HG03135 (cell line): ENCODE data around the gene CCDC68.

Source experiments
- ATAC-seq: cut with Tn5 transposase; IDR thresholded peaks from one replicate; pipeline ENCODE4 v1.9.1; 2021; ENCODE audit warnings: mild to moderate bottlenecking, moderate library complexity; ENCODE audit not compliant: unreplicated experiment

The CCDC68 gene

DNA sequence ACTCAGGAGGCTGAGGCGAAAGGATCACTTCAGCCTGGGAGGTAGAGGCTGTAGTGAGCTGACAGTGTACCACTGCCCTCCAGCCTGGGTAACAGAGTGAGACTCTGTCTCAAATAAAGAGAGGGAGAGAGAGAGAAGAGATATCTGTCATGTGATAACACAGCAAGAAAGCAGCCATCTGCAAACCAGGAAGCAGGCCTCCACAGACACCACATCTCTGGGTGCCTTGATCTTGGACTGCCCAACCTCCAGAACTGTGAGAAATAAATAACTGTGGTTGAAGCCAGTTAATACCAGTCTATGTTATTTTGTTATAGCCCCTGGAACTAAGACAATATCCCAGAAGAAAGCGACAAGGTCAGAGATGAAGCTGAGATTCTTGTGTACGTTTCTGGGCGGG, 2.6 kb upstream of the CCDC68 start:
- ATAC-seq = no peak

DNA sequence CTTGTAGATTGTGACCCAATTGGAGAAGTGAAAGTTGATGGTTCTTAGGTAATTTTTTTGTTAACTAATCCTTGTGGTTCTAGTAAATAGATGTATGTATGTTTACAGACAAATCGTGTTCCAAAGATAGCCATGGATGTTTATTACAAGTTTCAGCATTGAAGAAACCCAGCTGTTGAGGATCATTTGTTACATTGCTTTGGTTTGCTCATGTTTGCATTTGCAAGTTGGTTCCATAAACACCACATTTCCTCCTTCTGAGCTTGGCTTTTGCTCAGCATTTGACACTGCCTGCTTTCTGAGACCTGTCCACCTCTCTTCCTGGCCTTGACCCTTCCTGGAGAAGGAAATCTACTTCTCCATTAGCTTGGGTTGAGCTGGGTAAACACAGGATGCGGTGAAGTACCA, 1.8 kb upstream of the CCDC68 start:
- ATAC-seq = no peak

DNA sequence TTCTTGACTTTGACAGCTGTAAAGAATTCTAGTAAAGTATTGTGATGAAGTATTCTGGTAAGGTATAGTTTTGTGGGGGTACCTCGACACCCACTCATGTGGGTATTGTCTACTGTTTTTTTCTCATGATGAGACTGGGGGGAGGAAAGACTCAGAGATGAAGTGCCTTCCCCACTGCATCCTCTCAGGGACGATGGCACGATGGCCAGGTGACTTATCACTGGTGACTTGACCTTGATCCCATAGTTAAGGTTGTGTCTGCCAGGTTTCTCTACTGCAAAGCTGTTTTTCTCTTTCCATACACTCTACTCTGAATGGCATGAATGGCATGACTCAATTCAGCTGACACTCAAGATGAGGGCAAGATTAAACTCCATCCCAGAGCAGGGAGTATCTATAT, 936 bp upstream of the CCDC68 start:
- no peak for ATAC-seq

DNA sequence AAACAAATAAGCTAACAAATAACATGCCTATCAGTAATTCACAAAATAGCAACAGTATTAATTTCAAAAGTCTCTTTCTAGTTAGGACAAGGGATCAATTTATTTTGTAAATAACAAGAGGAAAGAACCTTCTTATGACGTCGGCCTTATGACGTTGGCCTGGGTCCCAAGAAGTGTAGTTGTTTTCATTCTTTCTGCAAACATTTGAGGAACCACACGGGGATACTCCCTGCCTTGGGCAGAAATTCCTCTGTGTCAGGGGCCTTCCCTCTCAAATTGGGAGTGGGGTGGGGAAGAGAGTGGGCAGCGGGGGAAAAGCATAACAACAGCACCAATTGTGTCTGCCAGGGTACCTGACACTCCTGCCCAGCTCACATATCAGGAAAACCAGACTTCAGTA, 1.3 kb downstream of the CCDC68 start:
- no peak for ATAC-seq

DNA sequence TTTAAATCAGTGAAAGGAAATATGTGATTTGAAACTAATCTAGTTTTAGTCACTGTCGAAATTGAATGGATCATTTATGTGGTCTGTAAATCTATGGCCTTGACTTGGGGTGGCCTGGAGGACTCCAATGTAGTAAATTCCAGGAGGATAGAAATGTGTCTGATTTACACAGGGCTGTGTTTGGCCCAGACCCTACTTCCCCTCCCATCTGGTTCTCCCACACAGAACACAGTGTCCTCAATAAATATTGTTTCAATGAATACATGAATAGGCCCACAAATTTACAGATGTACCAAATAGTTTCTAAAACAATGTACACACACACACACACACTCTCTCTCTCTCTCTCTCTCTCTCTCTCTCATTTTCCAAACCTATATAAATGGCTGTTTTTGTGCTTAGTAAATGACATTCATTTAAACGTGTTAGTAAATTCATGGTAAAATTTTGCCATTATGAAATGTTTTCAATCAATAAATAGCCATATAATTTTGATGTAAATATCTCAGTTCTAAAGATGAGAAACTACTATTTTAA, 1.9 kb downstream of the CCDC68 start:
- no peak for ATAC-seq

DNA sequence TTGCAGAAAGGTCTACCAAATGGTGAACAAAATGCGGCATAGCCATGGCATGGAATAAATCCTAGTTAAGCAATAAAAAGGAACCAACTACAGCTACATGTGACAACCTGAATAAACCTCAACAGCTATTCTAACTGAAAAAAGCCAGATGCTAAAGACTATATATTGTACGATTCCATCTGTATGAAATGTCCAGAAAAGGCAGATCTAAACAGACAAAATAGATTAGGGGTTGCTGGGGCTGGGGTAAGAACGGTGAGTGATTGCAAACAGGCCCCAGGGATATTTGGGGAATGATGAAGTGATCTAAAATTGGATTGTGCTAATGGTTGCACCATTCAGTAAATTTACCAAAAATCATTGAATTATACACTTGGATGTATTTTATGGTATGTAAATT, 2.8 kb downstream of the CCDC68 start:
- ATAC-seq = no peak

DNA sequence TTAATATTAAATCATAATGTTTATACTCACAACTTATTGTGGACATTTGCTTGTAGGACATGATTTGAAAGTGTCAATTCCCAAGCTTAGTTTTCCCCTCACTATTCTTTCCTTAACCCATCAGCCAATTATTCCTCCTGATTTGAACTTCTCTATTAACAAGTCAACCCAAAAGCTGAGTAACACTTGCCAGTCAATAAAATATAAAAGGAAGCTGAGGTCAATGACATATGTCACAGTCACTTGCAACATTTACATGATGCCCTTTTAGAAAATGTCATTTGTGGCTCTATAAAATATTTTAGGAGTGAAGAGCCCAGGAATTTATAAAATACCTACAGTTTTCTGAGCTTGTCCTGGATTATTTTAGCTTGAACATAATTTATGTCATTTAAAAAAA, 7.2 kb downstream of the CCDC68 start:
- ATAC-seq = no peak

DNA sequence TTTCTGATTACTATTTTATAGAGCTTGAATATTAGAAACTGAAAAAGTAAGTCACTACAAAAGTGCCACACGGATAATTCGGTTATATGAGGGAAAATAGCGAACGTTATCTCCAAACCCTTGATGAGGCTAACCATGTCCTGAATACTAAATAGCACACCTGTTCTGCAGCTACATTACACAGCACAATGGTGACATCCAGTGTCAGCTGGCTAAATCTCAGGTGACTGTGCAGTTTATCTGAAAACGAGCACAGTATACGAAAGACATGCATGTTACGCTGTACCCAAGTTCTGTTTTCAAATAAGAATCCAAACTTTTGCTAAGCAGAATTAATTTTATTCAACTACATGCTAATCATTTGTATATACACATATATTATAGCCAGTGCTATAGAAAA, 9.0 kb downstream of the CCDC68 start:
- ATAC-seq = no peak

DNA sequence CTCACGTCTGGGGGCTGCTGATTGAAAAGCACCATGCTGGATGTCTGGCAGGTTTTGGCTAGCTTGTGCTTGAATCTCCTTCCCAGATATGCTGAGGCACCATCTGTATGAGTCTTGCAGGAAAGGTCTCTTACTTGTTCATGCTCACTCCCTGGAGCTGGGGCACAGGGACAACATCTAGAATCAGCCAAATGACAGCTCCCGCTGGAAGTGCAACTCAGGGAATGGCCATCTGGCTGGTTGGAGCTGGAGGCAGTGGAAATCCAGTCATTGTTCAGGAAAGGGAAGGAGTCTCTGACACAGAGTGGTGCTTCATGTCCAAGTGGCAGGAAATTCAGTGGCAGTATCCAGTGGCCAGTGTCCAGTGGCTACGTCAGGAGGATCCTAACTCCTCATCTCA, 9.7 kb downstream of the CCDC68 start:
- no peak for ATAC-seq

DNA sequence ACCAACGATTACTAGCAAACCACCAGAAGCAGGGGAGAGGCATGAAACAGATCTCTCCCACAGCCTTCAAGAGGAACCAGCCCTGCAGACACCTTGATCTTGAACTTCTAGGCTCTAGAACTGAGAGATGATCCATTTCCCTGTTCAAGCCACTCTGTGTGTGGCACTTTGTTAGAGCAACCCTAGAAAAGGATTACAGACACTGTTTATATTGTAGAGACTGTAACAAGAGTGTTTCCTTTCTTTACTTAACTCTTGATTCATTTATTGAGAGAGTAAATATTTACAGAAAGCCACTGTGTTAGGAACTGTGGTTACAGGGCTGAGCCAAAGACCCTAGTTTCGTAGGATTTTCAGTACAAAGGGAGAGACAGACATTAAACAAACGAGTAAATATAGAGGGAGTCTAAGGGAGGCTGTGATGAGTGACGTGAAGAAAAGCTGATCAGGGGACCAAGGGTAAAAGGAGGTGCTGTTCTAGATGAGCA, 10.9 kb downstream of the CCDC68 start:
- no peak for ATAC-seq

DNA sequence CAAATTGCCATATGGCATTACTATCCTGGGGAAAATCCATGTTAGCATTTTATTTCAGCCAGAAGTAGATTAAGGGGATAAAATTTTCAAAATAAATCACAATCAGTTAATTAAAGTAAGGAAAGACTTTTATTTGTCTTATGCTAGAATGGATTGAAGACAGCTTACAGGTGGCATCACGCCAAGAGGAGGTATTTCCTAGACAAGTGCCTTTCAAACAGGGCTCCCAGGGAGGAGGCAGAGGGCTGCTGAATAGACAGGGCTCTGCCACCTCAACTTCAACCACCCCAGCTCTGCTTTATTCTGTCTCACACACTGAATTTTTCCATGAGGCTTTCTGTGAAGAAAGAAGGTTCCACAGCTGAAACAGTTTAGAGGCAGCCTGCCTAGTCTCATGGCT, 12.2 kb downstream of the CCDC68 start:
- no peak for ATAC-seq

DNA sequence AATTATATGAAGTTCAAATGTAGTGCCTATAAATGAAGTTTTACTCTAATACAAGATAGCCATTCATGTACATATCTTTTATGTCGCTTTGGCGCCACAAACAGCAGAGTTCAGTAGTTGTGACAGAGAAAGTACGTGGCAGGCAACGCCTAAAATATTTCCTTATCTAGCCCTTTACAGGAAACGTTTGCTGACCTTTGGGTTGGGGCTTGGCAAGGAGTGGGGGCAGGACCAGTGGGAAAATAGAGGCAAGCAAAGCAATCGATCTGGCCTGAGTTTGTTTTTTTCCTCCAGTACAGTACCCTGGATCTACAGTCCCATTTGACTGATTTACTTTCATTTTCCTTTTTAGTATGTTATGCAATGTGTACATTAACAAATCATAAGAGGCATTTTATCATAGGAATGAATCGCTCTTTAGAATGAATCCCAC, 13.1 kb downstream of the CCDC68 start:
- ATAC-seq = peak; percentile 78

DNA sequence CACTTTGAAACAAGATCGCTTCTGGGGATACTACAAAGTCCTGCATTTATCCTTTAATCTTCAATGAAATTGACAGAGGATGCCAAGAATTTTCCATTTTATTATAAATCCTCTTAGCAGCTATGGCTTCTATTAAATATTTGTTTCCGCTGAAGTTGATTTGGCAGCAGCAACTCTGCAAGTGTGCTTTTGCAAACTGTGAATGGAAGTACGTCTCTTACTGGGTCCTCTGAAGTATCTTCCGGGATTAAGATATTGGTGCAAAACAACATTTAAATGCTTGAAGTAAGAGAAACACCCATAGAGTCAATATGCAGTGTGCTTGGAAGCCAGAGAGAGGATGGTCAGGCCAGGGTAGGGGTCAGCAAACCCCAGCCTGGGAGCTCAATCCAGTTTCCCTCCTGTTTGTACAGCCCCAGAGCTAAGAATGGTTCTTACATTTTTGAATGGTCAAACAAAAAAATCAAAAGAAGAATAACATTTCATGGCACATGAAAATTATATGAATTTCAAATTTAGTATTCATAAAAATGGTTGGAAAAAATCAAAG, 13.6 kb downstream of the CCDC68 start:
- no peak for ATAC-seq

DNA sequence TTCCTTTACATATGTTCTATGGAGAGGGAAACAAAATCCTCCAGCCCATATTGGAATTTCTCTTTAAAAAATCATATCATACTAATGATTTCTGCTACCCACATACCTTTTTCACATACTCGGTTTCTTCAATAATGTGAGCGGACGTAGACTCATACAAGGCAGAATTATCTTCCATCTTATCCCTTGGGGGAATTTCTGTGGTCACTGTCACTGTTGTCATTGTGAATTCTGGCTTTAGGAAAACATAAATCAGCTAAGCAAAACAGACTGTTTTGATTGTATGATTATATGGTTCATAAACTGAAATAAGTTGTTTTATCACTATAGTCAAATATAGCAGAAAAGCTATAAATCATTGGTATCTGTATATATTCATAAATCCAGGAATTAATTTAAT, 16.7 kb downstream of the CCDC68 start:
- no peak for ATAC-seq

DNA sequence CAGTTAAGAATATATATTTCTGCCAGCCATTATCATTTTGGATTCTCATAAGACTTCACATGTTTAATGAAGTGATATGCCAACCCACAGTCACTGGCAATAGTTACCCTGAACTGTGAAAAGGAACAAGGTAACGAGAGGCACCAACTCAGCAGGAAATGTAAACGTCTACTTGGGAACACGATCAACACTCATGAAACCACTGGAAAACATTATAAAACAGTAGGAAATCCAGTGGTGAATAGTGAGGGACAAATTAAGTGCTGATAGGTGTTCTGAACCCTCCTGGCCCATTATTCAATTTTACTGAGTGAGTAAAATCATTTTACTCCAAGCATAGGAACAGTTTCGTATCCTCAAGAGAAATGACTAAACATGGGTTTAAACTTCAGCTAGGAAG, 17.1 kb downstream of the CCDC68 start:
- no peak for ATAC-seq

DNA sequence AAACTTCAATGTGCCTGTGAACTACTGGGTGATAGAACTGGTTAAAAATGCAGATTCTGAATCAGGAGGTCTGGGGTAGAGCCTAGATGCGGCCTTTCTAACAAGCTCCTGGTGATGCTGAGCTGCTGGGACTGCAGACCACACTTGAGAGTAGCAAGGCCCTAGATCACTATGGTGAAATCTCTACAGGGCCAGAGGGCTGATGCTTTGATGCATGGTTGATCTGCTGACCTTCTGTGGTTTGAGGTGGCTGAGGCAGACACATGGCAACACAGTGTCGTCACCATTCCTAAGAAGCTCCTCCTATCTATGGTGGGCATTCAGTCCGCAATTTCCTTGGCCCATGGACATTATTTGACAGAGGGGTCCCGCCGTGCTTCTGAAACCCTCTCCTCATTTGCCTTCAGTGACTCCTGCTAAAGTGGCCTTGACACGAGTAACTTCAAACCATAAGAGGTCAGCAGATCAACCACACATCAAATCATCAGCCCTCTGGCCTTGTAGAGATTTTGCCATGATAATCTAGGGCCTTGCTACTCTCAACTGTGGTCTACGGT, 19.8 kb downstream of the CCDC68 start:
- ATAC-seq = no peak

DNA sequence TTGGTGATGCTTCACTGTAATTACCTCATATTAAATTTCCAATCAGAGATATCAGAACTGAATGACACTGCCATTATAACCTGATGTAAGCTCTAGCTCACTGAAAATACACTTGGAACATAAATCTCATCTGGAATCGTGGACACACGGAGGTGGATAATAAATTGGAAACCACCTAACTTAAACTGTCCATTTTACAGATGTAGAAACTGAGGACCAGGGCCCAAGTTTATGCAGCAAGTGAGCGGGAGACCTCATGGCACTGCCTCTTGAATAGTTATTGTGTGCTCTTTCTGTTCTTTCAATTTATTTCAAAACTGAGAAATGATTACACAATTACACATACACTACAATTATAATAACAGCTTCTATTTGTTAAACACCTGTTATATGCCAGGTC, 20.8 kb downstream of the CCDC68 start:
- no peak for ATAC-seq

DNA sequence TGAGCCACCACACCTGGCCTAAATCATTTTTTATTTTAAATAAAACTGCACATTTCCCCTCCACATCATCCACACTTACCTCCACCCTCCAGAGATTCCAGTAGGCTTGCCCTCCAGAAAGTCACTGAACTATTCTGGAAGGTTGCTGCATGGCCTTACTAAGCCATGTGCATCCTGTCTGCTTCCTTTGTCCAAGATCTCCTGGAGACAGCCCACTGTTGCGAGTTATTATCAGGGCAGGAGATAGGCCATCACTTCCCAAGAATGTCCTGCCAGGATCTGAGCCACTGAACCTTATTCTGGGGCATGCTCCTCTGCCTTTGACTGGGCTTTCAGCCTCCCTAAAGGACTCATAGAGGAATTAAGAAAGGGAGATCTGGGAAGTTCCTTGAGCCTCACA, 26.8 kb downstream of the CCDC68 start:
- ATAC-seq = no peak

DNA sequence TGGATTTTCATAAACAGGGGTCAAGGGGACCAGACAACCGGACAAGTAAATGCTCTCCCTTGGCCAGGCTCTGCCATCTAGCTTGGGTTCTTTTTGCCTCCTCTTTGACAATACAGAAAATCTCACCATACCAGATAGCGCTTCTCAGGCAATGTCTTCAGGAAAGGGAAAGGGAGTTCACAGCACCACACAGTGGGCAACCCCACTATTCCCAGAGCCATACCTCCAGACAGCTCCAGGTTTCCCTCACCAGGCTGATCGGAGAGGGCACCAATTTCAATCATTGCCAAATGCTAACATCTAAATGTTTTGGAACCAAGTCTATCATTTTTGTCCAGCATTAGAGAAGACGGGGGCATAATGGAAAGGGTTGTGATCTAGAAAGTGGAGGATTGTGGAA, 28.1 kb downstream of the CCDC68 start:
- no peak for ATAC-seq

DNA sequence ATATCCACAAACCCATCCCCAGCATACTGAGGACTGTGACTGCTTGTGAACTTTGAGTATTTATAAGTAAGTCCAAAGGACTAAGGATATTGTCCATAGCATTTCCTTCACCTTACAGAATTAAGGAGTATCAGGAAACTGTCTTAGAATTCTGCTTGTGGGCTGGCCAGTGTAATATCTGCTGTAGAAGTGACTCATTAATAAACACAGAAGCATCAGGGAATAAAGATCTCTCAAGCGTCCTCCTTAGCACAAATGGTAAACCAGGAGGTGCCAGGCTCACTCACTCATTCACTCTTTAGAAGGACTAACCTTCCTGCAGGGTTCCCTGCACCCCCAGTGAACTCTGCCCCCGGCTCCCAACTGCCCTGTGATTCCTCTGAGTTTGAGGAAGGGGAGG, 31.0 kb downstream of the CCDC68 start:
- ATAC-seq = no peak

DNA sequence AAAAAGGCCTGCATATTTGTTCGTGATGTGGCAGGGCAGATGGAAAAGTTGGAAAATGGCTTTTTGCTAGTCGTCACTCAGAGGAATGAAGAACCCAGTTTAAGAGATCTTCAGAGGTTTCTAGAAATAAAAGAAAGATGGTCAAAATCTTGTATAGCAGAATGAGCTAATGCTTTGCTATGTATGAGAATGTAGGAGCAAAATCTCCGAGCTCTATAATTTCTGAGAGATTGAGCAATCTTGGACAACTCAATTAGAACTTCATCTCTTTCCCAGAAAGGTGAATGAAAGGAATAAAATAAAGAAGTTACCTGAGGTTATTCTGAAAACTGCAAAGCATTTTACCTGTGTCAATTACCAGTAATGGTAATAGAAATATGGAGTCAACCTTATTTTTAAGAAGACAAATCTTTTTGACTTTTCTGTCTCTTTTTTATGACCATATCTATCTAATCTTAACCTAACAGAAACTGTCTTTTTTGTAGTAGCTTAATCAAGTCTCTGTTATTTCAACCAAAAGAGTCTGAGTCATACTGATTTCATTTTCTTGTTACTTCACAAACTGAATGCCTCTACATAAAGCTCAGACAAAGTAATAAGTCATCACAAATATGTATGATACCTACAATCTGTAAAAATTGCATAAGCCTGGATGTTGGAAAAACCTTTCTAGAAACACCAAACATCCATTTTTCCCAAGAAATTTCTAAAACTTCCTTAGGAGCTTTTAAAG, 32.5 kb downstream of the CCDC68 start:
- ATAC-seq = no peak

DNA sequence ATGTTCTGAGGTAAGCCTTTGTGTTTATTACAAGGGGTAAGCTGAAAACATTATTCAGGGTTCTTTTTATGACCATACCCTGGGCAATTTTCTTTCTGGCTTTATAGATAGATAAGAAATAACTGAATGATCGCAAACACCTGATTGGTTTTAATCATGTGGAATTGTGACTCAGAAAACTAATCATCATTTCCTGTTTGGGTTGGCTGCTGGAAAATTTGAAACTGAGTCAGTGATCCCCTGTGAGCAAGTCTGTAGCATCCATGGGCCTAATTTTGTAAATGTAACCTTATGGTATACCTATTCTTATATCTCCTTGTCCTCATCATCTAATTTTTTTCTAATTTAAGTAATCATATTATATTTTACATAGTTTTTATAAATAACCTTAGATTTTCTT, 34.3 kb downstream of the CCDC68 start:
- no peak for ATAC-seq
